ENCODE data around the gene CENPV.

CENPV gene

GRCh38 chr17:16294560-16294959 lies 58.7 kb downstream of the CENPV start:
- Histone ChIP-seq H3F3A (ENCODE audit: low read depth) (peaks cover 3% of the 10 kb centered on the region), H3K4me2 (ENCODE audit: low read depth, low read length, poor library complexity, severe bottlenecking) (no peak overlapping the region), H2AFZ (ENCODE audit: low read length) (no peak overlapping the region), H3K79me2 (ENCODE audit: insufficient read depth, low read length) (no peaks in the 10 kb centered on the region), H3K27me3 (ENCODE audit: insufficient read depth, low read length, poor library complexity, severe bottlenecking) (no peaks in the 10 kb centered on the region), H4K20me1 (ENCODE audit: insufficient read depth, low read length, poor library complexity, severe bottlenecking) (no peaks in the 10 kb centered on the region), H3K4me3 (ENCODE audit: low read length, poor library complexity, severe bottlenecking) (no peak overlapping the region), H3K9me3 (ENCODE audit: insufficient read depth, low read depth, low read length) (no peaks in the 10 kb centered on the region), H3K4me1 (ENCODE audit: insufficient read depth, low read length, poor library complexity, severe bottlenecking) (peaks cover 38% of the 10 kb centered on the region), H3K36me3 (ENCODE audit: insufficient read depth, low read length) (no peaks in the 10 kb centered on the region), H3K9me2 (replicated peaks; ENCODE audit: low read depth, low read length) (no peaks in the 10 kb centered on the region), H3K9ac (ENCODE audit: low read depth, low read length, poor library complexity, severe bottlenecking) (no peak overlapping the region)
- TF ChIP-seq EZH2phosphoT487 (IDR thresholded peaks at IDR 0.05; ENCODE audit: borderline replicate concordance): no peak
- TF ChIP-seq CTCF (conservative IDR thresholded peaks at IDR 0.05; ENCODE audit: low read length): no peak

GRCh38 chr17:16293931-16294330 lies 59.3 kb downstream of the CENPV start:
- Histone ChIP-seq H3K27me3 (ENCODE audit: insufficient read depth, low read length, poor library complexity, severe bottlenecking) (no peaks in the 10 kb centered on the region), H3K9me2 (replicated peaks; ENCODE audit: low read depth, low read length) (no peaks in the 10 kb centered on the region), H2AFZ (ENCODE audit: low read length) (no peak overlapping the region), H3K4me3 (ENCODE audit: low read length, poor library complexity, severe bottlenecking) (no peak overlapping the region), H3K9me3 (ENCODE audit: insufficient read depth, low read depth, low read length) (no peaks in the 10 kb centered on the region), H3K9ac (ENCODE audit: low read depth, low read length, poor library complexity, severe bottlenecking) (no peak overlapping the region), H3K36me3 (ENCODE audit: insufficient read depth, low read length) (no peaks in the 10 kb centered on the region), H3K79me2 (ENCODE audit: insufficient read depth, low read length) (no peaks in the 10 kb centered on the region), H4K20me1 (ENCODE audit: insufficient read depth, low read length, poor library complexity, severe bottlenecking) (no peaks in the 10 kb centered on the region), H3K4me1 (ENCODE audit: insufficient read depth, low read length, poor library complexity, severe bottlenecking) (peaks cover 43% of the 10 kb centered on the region), H3K4me2 (ENCODE audit: low read depth, low read length, poor library complexity, severe bottlenecking) (no peak overlapping the region), H3F3A (ENCODE audit: low read depth) (peaks cover 3% of the 10 kb centered on the region)
- TF ChIP-seq CTCF (conservative IDR thresholded peaks at IDR 0.05; ENCODE audit: low read length) (no peak), EZH2phosphoT487 (IDR thresholded peaks at IDR 0.05; ENCODE audit: borderline replicate concordance) (no peak)
